WTC11 (cell line): Measurements from ENCODE around the gene GTF2H1. TPM values are rescaled to one million over a fixed set of nuclear protein-coding genes. Genes with fewer than 3 reads are reported as not detected.

Experiments used
- ATAC-seq: fragments of 200-7000 bp; cut with Tn5 transposase; 2 replicates; pipeline ENCODE4 v1.10.0; 2021; ENCODE audit warnings: mild to moderate bottlenecking, moderate library complexity
- CTCF ChIA-PET: fragments of 300-600 bp; sonication (Branson Sonifier 250); formaldehyde crosslinking; loops from one replicate; lab custom pipeline; 2021; ENCODE audit warnings: antibody characterized with exemption; lab: Charles Lee
- POLR2A ChIA-PET: fragments of 350-600 bp; sonication (Branson Sonifier 250); formaldehyde crosslinking; loops from one replicate; lab custom pipeline; 2021; ENCODE audit warnings: antibody characterized with exemption; lab: Charles Lee
- DNase-seq: peaks from one replicate; pipeline ENCODE4 v3.0.0; 2021; ENCODE audit warnings: low spot score
- H3K27ac Mint-ChIP-seq: 2 replicates; pipeline ENCODE4 v1.8.0; 2021; ENCODE audit warnings: mixed read lengths
- H3K27me3 Mint-ChIP-seq: 2 replicates; pipeline ENCODE4 v1.8.0; 2021; ENCODE audit warnings: low read depth, mild to moderate bottlenecking, moderate library complexity, mixed read lengths
- H3K36me3 Mint-ChIP-seq: 2 replicates; pipeline ENCODE4 v1.8.0; 2021; ENCODE audit warnings: mixed read lengths
- H3K4me1 Mint-ChIP-seq: 2 replicates; pipeline ENCODE4 v1.8.0; 2022; ENCODE audit warnings: mixed read lengths
- H3K4me3 Mint-ChIP-seq: 2 replicates; pipeline ENCODE4 v1.8.0; 2021; ENCODE audit warnings: mild to moderate bottlenecking, moderate library complexity, mixed read lengths
- H3K9me3 Mint-ChIP-seq: 2 replicates; pipeline ENCODE4 v1.8.0; 2021; ENCODE audit warnings: mixed read lengths
- ATF1 ChIP-seq: sonication (generic); formaldehyde crosslinking; IDR thresholded peaks from 2 replicates; pipeline ENCODE4 v1.8.1; 2023; ENCODE audit warnings: mild to moderate bottlenecking, moderate library complexity, missing genetic modification reagents
- ATF6 ChIP-seq: sonication (generic); formaldehyde crosslinking; IDR thresholded peaks from 2 replicates; pipeline ENCODE4 v1.8.1; 2023; ENCODE audit warnings: mild to moderate bottlenecking, missing genetic modification reagents
- CREB1 ChIP-seq: sonication (generic); formaldehyde crosslinking; IDR thresholded peaks from 2 replicates; pipeline ENCODE4 v1.8.0; 2023; ENCODE audit warnings: mild to moderate bottlenecking, missing genetic modification reagents
- CTCF ChIP-seq: fragments of 200-600 bp; IDR thresholded peaks from 2 replicates; pipeline ENCODE4 v1.8.0; 2022; ENCODE audit warnings: antibody characterized with exemption
- ELF4 ChIP-seq: sonication (generic); formaldehyde crosslinking; IDR thresholded peaks from 2 replicates; pipeline ENCODE4 v1.8.1; 2022; ENCODE audit warnings: low read depth, mild to moderate bottlenecking, moderate library complexity, missing genetic modification reagents
- ERG ChIP-seq: fragments of 250-450 bp; sonication (Bioruptor Pico); IDR thresholded peaks from 2 replicates; pipeline ENCODE4 v1.8.0; 2021; ENCODE audit warnings: mild to moderate bottlenecking
- FOXJ3 ChIP-seq: sonication (generic); formaldehyde crosslinking; IDR thresholded peaks from 2 replicates; pipeline ENCODE4 v1.9.0; 2021; ENCODE audit warnings: missing genetic modification reagents, mild to moderate bottlenecking, borderline replicate concordance
- JUN ChIP-seq: sonication (generic); formaldehyde crosslinking; IDR thresholded peaks from 2 replicates; pipeline ENCODE4 v1.8.0; 2023; ENCODE audit warnings: mild to moderate bottlenecking, missing genetic modification reagents
- RORB ChIP-seq: fragments of 250-450 bp; sonication (Bioruptor Pico); IDR thresholded peaks from 2 replicates; pipeline ENCODE4 v1.9.0; 2021; ENCODE audit warnings: mild to moderate bottlenecking
- TEAD4 ChIP-seq: sonication (generic); formaldehyde crosslinking; IDR thresholded peaks from 2 replicates; pipeline ENCODE4 v1.8.0; 2022; ENCODE audit warnings: mild to moderate bottlenecking, missing genetic modification reagents
- ZNF232 ChIP-seq: sonication (generic); formaldehyde crosslinking; IDR thresholded peaks from 2 replicates; pipeline ENCODE4 v1.8.0; 2022; ENCODE audit warnings: mild to moderate bottlenecking, missing genetic modification reagents
- total RNA-seq: library from RNA; stranded (reverse); gene quantifications from 3 replicates; pipeline ENCODE4 v1.2.3, GENCODE V29; 2021
- TF ChIP-seq, protein P1 (sequence below): sonication (generic); formaldehyde crosslinking; IDR thresholded peaks from 2 replicates; pipeline ENCODE4 v1.8.0; 2023; ENCODE audit warnings: missing genetic modification reagents, mild to moderate bottlenecking, borderline replicate concordance
- TF ChIP-seq, protein P2 (sequence below): sonication (generic); formaldehyde crosslinking; IDR thresholded peaks from 2 replicates; pipeline ENCODE4 v1.8.0; 2022; ENCODE audit warnings: mild to moderate bottlenecking, missing genetic modification reagents
- TF ChIP-seq, protein P3 (sequence below): sonication (generic); formaldehyde crosslinking; IDR thresholded peaks from 2 replicates; pipeline ENCODE4 v1.8.0; 2022; ENCODE audit warnings: mild to moderate bottlenecking, missing genetic modification reagents

The GTF2H1 gene
- total RNA-seq, 1 experiment from 2014 or later, result 24.1 TPM

DNA sequence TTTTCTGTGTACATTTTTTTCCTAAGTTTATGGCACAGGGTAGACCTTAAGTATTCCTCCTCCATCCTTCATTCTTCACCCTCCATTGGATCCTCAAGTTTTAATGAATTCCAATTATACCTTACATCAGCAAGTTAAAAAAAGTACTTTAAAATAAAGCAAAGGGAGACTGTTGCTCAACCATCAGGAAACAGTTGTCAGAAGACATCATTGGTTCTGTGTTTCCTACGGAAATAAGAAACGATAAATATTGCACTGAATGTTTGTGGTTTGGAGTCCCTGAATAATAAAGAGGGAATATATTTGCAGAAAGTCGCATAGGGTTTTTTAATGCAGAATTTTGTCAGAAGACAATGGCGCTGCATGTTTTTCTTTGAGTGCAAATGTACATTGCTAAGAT is 43.9 kb downstream of the GTF2H1 start (continued):
- TF ChIP-seq ATF6 (CRISPR knock-in tag) (no peak), CREB1 (CRISPR knock-in tag) (no peak), ELF4 (CRISPR knock-in tag) (no peak), ZNF232 (CRISPR knock-in tag) (no peak), FOXJ3 (CRISPR knock-in tag) (no peak), ATF1 (CRISPR knock-in tag) (no peak), JUN (no peak)
- TF ChIP-seq, protein P1, sequence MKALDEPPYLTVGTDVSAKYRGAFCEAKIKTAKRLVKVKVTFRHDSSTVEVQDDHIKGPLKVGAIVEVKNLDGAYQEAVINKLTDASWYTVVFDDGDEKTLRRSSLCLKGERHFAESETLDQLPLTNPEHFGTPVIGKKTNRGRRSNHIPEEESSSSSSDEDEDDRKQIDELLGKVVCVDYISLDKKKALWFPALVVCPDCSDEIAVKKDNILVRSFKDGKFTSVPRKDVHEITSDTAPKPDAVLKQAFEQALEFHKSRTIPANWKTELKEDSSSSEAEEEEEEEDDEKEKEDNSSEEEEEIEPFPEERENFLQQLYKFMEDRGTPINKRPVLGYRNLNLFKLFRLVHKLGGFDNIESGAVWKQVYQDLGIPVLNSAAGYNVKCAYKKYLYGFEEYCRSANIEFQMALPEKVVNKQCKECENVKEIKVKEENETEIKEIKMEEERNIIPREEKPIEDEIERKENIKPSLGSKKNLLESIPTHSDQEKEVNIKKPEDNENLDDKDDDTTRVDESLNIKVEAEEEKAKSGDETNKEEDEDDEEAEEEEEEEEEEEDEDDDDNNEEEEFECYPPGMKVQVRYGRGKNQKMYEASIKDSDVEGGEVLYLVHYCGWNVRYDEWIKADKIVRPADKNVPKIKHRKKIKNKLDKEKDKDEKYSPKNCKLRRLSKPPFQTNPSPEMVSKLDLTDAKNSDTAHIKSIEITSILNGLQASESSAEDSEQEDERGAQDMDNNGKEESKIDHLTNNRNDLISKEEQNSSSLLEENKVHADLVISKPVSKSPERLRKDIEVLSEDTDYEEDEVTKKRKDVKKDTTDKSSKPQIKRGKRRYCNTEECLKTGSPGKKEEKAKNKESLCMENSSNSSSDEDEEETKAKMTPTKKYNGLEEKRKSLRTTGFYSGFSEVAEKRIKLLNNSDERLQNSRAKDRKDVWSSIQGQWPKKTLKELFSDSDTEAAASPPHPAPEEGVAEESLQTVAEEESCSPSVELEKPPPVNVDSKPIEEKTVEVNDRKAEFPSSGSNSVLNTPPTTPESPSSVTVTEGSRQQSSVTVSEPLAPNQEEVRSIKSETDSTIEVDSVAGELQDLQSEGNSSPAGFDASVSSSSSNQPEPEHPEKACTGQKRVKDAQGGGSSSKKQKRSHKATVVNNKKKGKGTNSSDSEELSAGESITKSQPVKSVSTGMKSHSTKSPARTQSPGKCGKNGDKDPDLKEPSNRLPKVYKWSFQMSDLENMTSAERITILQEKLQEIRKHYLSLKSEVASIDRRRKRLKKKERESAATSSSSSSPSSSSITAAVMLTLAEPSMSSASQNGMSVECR (CRISPR knock-in tag), result no peak
- TF ChIP-seq, protein P2, sequence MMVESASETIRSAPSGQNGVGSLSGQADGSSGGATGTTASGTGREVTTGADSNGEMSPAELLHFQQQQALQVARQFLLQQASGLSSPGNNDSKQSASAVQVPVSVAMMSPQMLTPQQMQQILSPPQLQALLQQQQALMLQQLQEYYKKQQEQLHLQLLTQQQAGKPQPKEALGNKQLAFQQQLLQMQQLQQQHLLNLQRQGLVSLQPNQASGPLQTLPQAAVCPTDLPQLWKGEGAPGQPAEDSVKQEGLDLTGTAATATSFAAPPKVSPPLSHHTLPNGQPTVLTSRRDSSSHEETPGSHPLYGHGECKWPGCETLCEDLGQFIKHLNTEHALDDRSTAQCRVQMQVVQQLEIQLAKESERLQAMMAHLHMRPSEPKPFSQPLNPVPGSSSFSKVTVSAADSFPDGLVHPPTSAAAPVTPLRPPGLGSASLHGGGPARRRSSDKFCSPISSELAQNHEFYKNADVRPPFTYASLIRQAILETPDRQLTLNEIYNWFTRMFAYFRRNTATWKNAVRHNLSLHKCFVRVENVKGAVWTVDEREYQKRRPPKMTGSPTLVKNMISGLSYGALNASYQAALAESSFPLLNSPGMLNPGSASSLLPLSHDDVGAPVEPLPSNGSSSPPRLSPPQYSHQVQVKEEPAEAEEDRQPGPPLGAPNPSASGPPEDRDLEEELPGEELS, result no peak

- no peaks in the 10 kb centered on the region for H3K4me1 Mint-ChIP-seq
- H3K27ac Mint-ChIP-seq, result no peak overlapping the region
- no peaks in the 10 kb centered on the region for H3K9me3 Mint-ChIP-seq
- TF ChIP-seq ERG (CRISPR knock-in tag) (no peak), RORB (CRISPR knock-in tag) (no peak), CTCF (no peak), TEAD4 (CRISPR knock-in tag) (no peak)
- TF ChIP-seq, protein P3, sequence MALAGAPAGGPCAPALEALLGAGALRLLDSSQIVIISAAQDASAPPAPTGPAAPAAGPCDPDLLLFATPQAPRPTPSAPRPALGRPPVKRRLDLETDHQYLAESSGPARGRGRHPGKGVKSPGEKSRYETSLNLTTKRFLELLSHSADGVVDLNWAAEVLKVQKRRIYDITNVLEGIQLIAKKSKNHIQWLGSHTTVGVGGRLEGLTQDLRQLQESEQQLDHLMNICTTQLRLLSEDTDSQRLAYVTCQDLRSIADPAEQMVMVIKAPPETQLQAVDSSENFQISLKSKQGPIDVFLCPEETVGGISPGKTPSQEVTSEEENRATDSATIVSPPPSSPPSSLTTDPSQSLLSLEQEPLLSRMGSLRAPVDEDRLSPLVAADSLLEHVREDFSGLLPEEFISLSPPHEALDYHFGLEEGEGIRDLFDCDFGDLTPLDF (CRISPR knock-in tag), result no peak
- no peak overlapping the region for H3K4me3 Mint-ChIP-seq
- no peaks in the 10 kb centered on the region for H3K27me3 Mint-ChIP-seq
- DNase-seq, result no peak
- peaks cover 22% of the 10 kb centered on the region for H3K36me3 Mint-ChIP-seq
- no peak for ATAC-seq
- ChIA-PET POLR2A (no interaction called here), CTCF (no interaction called here)
Measured at GRCh38 chr11:18367431-18367830, 45.1 kb downstream of the GTF2H1 start.
